GM20431 (cell line): ENCODE data around the gene HOXD8.

Experiments
- in situ Hi-C: fragments of 300-500 bp; cut with MseI, MboI; formaldehyde crosslinking; loops from one replicate; pipeline ENCODE4 v1.15.0; 2020; ENCODE audit warnings: low sequenced_read_pairs; ENCODE audit not compliant: unreplicated experiment

The HOXD8 gene

GRCh38 chr2:176088937-176089842 lies 40.3 kb upstream of the HOXD8 start:
- in situ Hi-C loops = loop anchor here (25.0 kb wide), 2 partner anchors 402 to 677 kb away; no protein-coding TSS in a partner anchor

- in situ Hi-C loops = loop anchor here (25.0 kb wide), 2 partner anchors 403 to 678 kb away; no protein-coding TSS in a partner anchor
Measured at GRCh38 chr2:176089843-176090395, 39.6 kb upstream of the HOXD8 start.

GRCh38 chr2:176090862-176091261 lies 38.6 kb upstream of the HOXD8 start:
- in situ Hi-C loops = loop anchor here (25.0 kb wide), 2 partner anchors 404 to 679 kb away; no protein-coding TSS in a partner anchor

- in situ Hi-C loops = loop anchor here (25.0 kb wide), 2 partner anchors 404 to 679 kb away; no protein-coding TSS in a partner anchor
Measured at GRCh38 chr2:176091329-176092258, 37.9 kb upstream of the HOXD8 start.

- in situ Hi-C loops = loop anchor here (25.0 kb wide), 2 partner anchors 405 to 680 kb away; no protein-coding TSS in a partner anchor
Measured at GRCh38 chr2:176092270-176093144, 37.0 kb upstream of the HOXD8 start, which contains the start of gene HOXD13. Gene HOXD13, plus strand, starts transcription at chr2:176092721. Its CDS starts 170 bp downstream, at chr2:176092891.

GRCh38 chr2:176093145-176093897 lies 36.2 kb upstream of the HOXD8 start:
- in situ Hi-C loops = loop anchor here (25.0 kb wide), 2 partner anchors 406 to 681 kb away; no protein-coding TSS in a partner anchor

- in situ Hi-C loops = loop anchor here (25.0 kb wide), 2 partner anchors 407 to 682 kb away; no protein-coding TSS in a partner anchor
Measured at GRCh38 chr2:176093898-176094249, 35.6 kb upstream of the HOXD8 start.

GRCh38 chr2:176094349-176094748 lies 35.2 kb upstream of the HOXD8 start:
- in situ Hi-C loops = loop anchor here (25.0 kb wide), 2 partner anchors 407 to 682 kb away; no protein-coding TSS in a partner anchor

- in situ Hi-C loops = loop anchor here (25.0 kb wide), 2 partner anchors 408 to 683 kb away; no protein-coding TSS in a partner anchor
Measured at GRCh38 chr2:176095421-176095820, 34.1 kb upstream of the HOXD8 start.

GRCh38 chr2:176096243-176096985 lies 33.1 kb upstream of the HOXD8 start:
- in situ Hi-C loops = loop anchor here (25.0 kb wide), 2 partner anchors 409 to 684 kb away; no protein-coding TSS in a partner anchor

- in situ Hi-C loops = loop anchor here (25.0 kb wide), 2 partner anchors 410 to 685 kb away; no protein-coding TSS in a partner anchor
Measured at GRCh38 chr2:176096986-176097819, 32.3 kb upstream of the HOXD8 start.

GRCh38 chr2:176097820-176098365 lies 31.6 kb upstream of the HOXD8 start:
- in situ Hi-C loops = loop anchor here (25.0 kb wide), 2 partner anchors 411 to 686 kb away; no protein-coding TSS in a partner anchor

GRCh38 chr2:176098366-176099158 lies 30.9 kb upstream of the HOXD8 start:
- in situ Hi-C loops = loop anchor here (25.0 kb wide), 2 partner anchors 411 to 686 kb away; no protein-coding TSS in a partner anchor

GRCh38 chr2:176099159-176099727 lies 30.3 kb upstream of the HOXD8 start:
- in situ Hi-C loops = loop anchor here (25.0 kb wide), 2 partner anchors 412 to 687 kb away; no protein-coding TSS in a partner anchor
